Chondrocyte (in vitro differentiated cells): Measurements from ENCODE around the gene MYCN. TPM values are rescaled to one million over a fixed set of nuclear protein-coding genes. Genes with fewer than 3 reads are reported as not detected.
"Not testable (repeated sequence)": the region's sequence is repeated elsewhere in the genome, so short reads cannot be mapped to it uniquely, and the experiment has no call there.

Experiments used
- DNase-seq: peaks from one replicate; pipeline ENCODE4 v3.0.0; 2021; ENCODE audit warnings: mixed read lengths, low spot score
- H3K27ac Mint-ChIP-seq: one replicate; pipeline ENCODE4 v1.8.0; 2021; ENCODE audit warnings: mild to moderate bottlenecking, moderate library complexity, mixed read lengths; ENCODE audit not compliant: unreplicated experiment
- H3K27me3 Mint-ChIP-seq: 2 replicates; pipeline ENCODE4 v1.8.0; 2021; ENCODE audit warnings: low read depth, mixed read lengths
- H3K36me3 Mint-ChIP-seq: 2 replicates; pipeline ENCODE4 v1.8.0; 2021; ENCODE audit warnings: low read depth, mixed read lengths
- H3K4me1 Mint-ChIP-seq: 2 replicates; pipeline ENCODE4 v1.8.0; 2021; ENCODE audit warnings: low read depth, mild to moderate bottlenecking, mixed read lengths
- H3K4me3 Mint-ChIP-seq: one replicate; pipeline ENCODE4 v1.8.0; 2021; ENCODE audit warnings: mild to moderate bottlenecking, moderate library complexity, mixed read lengths; ENCODE audit not compliant: unreplicated experiment
- H3K9me3 Mint-ChIP-seq: 2 replicates; pipeline ENCODE4 v1.8.0; 2021; ENCODE audit warnings: low read depth, mixed read lengths
- CTCF ChIP-seq: fragments of 200-600 bp; sonication (generic); IDR thresholded peaks from 2 replicates; pipeline ENCODE4 v1.5.0; 2021; ENCODE audit warnings: antibody characterized with exemption, mild to moderate bottlenecking, moderate library complexity
- total RNA-seq: library from RNA; stranded (reverse); gene quantifications from 3 replicates; pipeline ENCODE4 v1.2.1, GENCODE V29; 2021

The MYCN gene
- total RNA-seq, 1 donor from 2014 or later, result 0.17 TPM

GRCh38 chr2:15948704-15948957 is 8.3 kb downstream of the MYCN start:
- no peak for TF ChIP-seq CTCF
- peaks cover 4% of the 10 kb centered on the region for H3K4me1 Mint-ChIP-seq
- H3K27ac Mint-ChIP-seq, result no peak overlapping the region
- no peak overlapping the region for H3K4me3 Mint-ChIP-seq
- DNase-seq, result no peak
- H3K27me3 Mint-ChIP-seq, result peaks cover 11% of the 10 kb centered on the region
- H3K36me3 Mint-ChIP-seq, result no peaks in the 10 kb centered on the region
- H3K9me3 Mint-ChIP-seq, result no peaks in the 10 kb centered on the region

DNA sequence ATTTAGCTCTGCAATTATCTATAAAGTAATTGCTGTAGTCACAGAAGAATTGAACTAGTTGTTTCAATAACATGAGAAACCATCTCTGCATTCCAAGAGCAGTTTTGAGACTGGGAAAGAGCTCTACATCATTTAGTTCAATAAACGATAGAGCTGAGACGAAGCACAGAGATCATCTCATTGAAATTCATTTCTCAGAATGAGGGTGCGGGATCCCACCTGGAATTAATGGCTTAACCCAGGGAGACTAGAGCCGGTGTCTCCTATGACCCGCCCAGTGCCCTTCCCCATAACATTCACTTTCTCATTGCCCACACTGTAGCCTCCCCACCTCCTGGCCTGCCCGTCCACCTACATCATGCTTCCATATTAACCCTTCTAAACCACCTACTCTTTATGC is 8.8 kb downstream of the MYCN start:
- Mint-ChIP-seq H3K9me3 (no peaks in the 10 kb centered on the region), H3K36me3 (no peaks in the 10 kb centered on the region), H3K4me1 (no peaks in the 10 kb centered on the region), H3K27me3 (peaks cover 14% of the 10 kb centered on the region), H3K4me3 (no peak overlapping the region), H3K27ac (no peak overlapping the region)
- no peak for DNase-seq
- TF ChIP-seq CTCF, result no peak

DNA sequence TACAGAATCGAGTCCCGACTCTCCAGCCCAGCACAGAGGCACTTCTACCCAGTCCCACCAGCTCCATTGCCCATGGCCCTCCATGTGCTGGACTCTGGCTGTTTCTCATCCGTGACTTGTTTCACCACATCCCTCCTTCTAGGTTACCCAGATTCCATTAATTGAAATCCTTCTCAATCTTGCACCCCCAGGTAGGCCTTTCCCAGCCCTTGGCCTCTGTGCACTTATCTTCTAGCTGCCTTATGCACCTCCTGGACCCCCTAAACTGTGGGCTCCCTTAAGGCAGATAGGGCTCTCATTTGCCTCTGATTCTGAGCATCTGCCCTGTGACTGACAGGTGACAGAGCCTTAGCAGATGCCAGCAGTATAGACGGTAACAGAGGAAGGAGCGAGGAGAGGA is 9.2 kb downstream of the MYCN start:
- Mint-ChIP-seq H3K4me3 (no peak overlapping the region), H3K4me1 (no peaks in the 10 kb centered on the region), H3K27ac (no peak overlapping the region), H3K27me3 (peaks cover 14% of the 10 kb centered on the region), H3K9me3 (no peaks in the 10 kb centered on the region), H3K36me3 (no peaks in the 10 kb centered on the region)
- no peak for TF ChIP-seq CTCF
- DNase-seq, result no peak

DNA sequence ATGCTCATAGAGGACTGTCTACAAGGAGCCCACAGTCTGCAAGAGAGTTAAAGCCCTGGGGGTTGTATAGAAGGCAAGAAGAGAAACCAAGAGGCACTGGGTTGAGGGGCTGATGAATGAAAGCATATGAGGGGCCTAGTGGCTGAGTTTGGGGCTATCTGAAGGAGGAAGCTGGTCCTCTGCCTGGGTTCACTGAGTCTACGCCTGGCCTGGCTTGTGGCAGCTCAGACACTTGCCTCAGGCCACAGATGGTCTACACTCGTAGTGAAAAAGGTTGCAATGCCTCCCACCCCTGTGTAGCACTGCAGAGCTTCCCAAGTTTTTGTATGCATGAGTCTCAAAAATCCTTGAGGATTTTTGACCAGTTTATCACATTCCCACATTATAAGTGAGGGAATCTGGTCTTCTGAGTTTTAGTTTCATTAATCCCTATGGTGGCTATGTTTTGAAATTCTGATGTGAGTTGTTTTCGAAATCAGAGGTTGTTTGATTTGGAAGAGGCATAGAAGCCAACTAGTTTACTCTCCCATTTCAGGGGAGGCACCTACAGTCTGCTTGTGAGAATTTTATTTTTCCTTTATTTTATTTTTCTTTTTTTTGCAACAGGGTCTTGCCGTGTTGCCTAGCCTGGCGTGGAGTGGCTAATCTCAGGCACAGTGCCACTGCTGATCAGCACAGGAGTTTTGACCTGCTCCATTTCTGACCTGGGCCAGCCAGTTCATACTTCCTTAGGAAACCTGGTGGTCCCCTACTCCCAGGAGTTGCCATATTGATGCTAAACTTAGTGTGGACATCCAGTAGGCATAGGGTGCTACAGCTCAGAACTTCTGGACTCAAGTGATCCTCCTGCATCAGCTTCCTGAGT is 10.0 kb downstream of the MYCN start:
- H3K27ac Mint-ChIP-seq, result no peak overlapping the region

GRCh38 chr2:15951936-15952335 is 11.6 kb downstream of the MYCN start:
- H3K4me3 Mint-ChIP-seq, H3K9me3 Mint-ChIP-seq, H3K27ac Mint-ChIP-seq: not testable (repeated sequence)

More for the DNA sequence above, 10.0 kb downstream of the MYCN start:
- H3K4me1 Mint-ChIP-seq, result no peaks in the 10 kb centered on the region
- H3K36me3 Mint-ChIP-seq, result no peaks in the 10 kb centered on the region
- no peaks in the 10 kb centered on the region for H3K9me3 Mint-ChIP-seq
- peaks cover 13% of the 10 kb centered on the region for H3K27me3 Mint-ChIP-seq
- DNase-seq, result no peak
- no peak for TF ChIP-seq CTCF
- no peak overlapping the region for H3K4me3 Mint-ChIP-seq

More at GRCh38 chr2:15951936-15952335, 11.6 kb downstream of the MYCN start:
- H3K36me3 Mint-ChIP-seq, DNase-seq, H3K4me1 Mint-ChIP-seq: not testable (repeated sequence)
- H3K27me3 Mint-ChIP-seq, result peaks cover 13% of the 10 kb centered on the region
